Stromal cell of bone marrow (primary cell): Measurements from ENCODE around the gene GOLT1A.
"Not testable (repeated sequence)": the region's sequence is repeated elsewhere in the genome, so short reads cannot be mapped to it uniquely, and the experiment has no call there.

Source experiments
- DNase-seq: peaks from one replicate; pipeline ENCODE4 v3.0.0-alpha.2; 2012; ENCODE audit warnings: low read depth

Gene GOLT1A

GRCh38 chr1:204248954-204249353 lies 35.2 kb upstream of the GOLT1A start:
- DNase-seq, result no peak

DNA sequence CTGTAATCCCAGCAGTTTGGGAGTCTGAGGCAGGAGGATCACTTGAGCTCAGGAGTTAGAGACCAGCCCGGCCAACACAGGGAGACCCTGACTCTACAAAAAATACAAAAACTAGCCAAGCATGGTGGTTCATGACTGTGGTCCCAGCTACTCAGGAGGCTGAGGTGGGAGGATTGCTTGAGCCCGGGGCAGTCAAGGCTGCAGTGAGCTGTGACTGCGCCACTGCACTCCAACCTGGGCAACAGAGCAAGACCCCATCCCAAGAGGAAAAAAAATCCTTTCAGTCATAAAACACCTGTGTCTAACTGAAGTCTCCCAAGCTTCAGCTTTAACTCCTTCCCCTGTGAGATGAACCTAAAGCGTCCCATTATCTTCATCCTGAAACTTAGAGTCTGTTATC lies 33.1 kb upstream of the GOLT1A start:
- no peak for DNase-seq

GRCh38 chr1:204242920-204243319 lies 29.1 kb upstream of the GOLT1A start:
- DNase-seq, result no peak

DNA sequence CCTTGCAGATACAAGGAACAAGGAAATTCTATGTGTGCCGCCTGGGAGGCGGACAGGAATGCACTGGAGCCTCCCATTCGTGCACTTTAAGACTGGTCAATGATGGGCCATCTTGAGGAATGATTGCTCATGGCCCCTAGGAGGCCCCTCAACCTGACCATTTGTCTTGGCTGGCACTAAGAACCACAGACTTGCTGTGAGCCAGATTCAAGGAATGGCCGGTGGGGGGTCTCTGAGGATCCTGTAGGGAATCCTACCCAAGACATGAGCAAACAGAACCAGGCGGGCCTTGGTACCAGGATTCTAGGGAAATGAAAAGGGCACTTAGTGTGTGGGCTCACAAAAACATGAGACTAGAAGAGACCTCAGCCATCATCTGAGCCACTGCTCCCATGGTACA lies 28.1 kb upstream of the GOLT1A start:
- DNase-seq, result no peak

DNA sequence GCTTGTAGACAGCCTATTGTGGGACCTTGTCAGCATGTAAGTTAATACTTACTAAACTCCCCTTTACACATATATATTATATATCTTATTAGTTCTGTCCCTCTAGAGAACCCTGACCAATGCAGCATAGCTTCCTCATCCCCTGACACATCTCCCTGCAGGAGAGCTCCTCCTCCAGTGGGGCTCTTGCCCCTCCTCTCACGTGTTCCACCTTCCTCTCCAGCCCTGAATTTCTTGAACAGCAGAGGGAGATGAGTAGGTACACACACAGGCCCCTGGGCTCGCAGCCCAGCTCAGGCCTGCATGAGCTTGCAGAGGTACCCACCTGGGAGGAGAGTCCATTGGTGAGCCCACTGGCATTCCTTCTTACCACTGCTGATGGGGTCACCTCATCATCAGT lies 27.3 kb upstream of the GOLT1A start:
- DNase-seq, result no peak

DNA sequence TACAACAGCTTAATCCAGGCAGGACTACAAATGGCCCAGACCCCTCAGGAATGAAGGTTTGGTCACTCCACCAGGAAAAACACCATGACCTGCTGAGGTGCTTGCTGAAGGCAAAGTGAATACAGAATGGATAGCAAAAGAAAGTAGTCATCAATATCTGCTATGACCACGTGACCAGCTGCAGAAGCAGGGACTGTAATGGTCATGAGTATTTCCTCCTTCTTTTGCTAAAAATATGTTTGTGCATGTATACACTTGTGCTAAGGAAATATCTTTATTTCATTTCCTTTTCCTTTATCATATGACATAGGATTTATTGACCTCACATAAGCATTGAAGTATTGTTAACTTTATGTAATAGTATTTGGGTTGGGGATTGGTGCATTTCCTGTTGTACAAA lies 26.4 kb upstream of the GOLT1A start:
- no peak for DNase-seq

DNA sequence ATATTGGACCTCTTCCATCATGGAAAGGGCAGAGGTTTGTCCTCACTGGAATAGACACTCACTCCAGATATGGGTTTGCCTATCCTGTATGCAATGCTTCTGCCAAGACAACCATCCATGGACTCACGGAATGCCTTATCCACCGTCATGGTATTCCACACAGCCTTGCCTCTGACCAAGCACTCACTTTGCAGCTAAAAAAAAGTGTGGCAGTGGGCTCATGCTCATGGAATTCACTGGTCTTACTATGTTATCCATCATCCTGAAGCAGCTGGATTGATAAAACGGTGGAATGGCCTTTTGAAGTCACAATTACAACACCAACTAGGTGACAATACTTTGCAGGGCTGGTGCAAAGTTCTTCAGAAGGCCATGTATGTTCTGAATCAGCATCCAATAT lies 25.6 kb upstream of the GOLT1A start:
- not testable (repeated sequence) for DNase-seq

GRCh38 chr1:204238520-204238919 lies 24.7 kb upstream of the GOLT1A start:
- not testable (repeated sequence) for DNase-seq

GRCh38 chr1:204237515-204237914 lies 23.7 kb upstream of the GOLT1A start:
- not testable (repeated sequence) for DNase-seq

GRCh38 chr1:204232526-204232925 lies 18.7 kb upstream of the GOLT1A start:
- peak; percentile 43 for DNase-seq

GRCh38 chr1:204230211-204230610 lies 16.4 kb upstream of the GOLT1A start:
- no peak for DNase-seq

DNA sequence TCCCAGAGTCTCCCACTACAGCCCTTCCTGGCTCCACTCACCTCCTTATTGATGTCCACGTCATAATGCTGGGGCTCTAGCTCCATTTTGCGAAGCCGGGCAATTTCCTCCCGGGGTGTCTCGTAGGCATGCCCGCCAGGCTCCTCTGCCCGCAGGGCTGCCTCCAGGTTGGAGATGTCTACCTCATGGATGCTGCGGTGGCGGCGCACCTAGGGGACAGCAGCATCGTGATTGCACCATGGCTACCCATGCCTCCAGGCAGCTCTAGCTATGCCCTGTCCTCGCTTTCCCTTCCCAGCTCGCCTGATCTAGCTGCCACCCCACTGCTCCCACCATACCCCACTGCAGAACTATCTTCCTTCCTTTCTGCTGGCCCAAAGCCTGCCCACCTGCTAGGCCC lies 15.1 kb upstream of the GOLT1A start:
- no peak for DNase-seq

DNA sequence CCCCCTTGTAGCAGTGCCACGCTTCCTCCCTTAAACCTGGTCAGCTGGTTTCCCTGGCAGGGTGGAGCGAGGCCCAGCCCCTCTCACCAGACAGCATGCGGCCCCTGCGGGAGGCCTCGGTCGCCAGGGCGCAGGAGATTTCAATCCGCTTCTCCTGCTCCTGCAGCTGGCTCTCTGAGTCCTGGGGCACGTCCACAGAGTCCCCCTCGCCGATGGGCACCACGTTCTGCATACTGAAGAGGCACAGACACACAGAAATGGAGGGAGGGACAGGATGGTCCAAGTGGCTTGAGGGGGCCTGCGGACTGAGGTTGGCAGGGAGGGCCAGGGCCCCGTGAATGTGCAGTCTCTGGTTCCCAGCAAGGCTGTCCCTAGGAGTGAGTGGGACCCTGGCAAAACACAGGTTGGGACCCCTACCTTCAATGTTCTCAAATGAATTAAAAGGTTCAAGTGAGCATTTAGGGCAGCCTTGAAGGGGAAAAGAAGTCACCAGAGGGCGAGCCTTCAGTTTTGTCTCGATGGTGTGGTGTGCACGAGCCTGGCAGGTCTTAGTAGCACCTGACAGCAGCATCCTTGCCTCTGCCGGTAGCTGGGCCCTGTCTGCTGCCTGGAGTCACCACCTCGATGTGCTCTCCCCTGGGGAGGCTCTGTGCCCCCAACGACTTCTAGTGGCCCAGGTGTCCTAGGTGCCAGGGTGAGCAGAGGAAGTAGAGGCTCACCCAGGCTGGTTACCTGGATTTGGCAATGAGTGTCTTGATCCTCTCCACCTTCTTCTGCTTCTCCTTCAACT lies 14.4 kb upstream of the GOLT1A start:
- no peak for DNase-seq

GRCh38 chr1:204227351-204227750 lies 13.6 kb upstream of the GOLT1A start:
- DNase-seq, result no peak

GRCh38 chr1:204225841-204226735 lies 12.3 kb upstream of the GOLT1A start:
- DNase-seq, result no peak

GRCh38 chr1:204224655-204225054 lies 10.9 kb upstream of the GOLT1A start:
- DNase-seq, result no peak

- DNase-seq, result no peak
Measured at GRCh38 chr1:204223129-204223860, 9.5 kb upstream of the GOLT1A start.

DNA sequence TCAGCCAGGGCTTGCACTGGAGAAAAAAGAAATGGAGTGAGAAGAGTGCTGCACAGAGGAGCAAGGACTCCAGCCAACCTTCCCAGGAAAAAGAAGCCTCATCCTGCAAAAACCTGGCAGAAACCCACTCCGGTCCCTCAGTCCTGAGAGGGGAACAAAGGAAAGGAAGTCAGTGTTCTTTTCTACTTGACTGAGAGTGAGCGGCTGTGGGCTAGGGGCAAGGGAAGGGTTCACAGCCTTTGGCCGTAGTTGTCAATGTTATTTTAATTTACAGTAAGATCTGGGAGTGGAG lies 8.9 kb upstream of the GOLT1A start:
- DNase-seq, result no peak

DNA sequence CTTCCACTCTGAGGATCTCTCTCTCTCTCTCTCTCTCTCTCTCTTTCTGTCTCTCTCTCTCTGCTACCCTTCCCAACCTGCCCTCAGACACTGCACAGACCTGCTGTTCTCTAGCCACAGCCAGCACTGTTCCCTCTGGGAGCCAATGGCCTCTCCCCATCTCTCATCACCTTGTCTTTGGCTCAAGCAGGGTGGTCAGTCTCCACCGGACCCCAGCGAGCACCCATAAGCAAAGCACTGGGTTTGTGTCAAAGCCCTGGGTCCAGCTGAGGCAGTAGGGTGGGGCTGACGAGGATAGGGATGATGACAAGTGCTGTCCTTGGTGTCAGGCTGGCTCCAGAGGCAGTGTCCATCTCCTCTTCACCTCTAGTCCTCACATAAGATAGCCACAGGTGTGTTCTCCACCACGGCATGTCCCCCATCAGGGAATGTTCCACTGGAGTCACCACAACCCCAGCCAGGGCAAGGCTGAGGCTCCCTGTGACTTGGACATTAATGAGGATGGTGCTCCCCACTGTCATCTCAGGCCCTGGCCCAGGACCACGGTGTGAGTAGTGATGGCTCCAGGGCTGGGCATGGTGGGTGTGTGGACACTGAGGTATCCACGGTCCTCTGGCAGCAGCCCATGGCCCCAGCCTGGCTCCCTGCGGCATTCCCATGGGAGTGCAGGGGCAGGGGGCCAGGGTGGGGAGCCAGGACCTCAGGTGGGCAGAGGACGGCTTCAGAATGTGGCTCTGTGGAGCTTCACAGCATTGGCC lies 8.4 kb upstream of the GOLT1A start:
- DNase-seq, result no peak

- no peak for DNase-seq
Measured at GRCh38 chr1:204221271-204221670, 7.5 kb upstream of the GOLT1A start.

- DNase-seq, result no peak
Measured at GRCh38 chr1:204219971-204220616, 6.3 kb upstream of the GOLT1A start.

DNA sequence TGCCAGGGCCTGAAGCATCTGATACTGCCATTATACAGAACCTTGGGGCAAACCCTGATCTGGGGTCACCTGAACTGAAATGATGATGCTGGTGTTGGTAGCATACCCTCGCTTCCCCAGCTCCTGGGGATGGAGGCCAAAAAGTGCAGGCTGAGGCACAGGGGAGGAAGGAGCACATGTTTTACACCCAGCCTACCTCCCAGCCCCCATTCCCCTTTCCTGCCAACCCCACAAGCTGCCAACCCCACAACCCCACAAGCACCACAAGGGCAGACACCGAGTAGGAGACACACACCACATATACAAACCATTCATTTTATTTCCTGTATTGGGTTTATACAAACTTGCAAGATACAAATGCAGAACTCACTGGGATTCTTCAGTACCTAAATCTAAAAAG lies 4.8 kb upstream of the GOLT1A start:
- DNase-seq, result no peak
